DOHH2 (cell line): ENCODE results near the gene ARHGEF1.
A peak's percentile ranks its signal among the peaks of the same experiment; 100 is the strongest.

Source experiments
- CTCF ChIP-seq: fragments of 200-600 bp; sonication (generic); IDR thresholded peaks from one replicate; pipeline ENCODE4 v1.5.1; 2014; ENCODE audit warnings: antibody characterized with exemption, mild to moderate bottlenecking, low read depth, low read length; ENCODE audit not compliant: poor library complexity, severe bottlenecking
- EZH2phosphoT487 ChIP-seq: fragments of 200-600 bp; sonication (generic); IDR thresholded peaks from 2 replicates; pipeline ENCODE4 v1.6.1; 2017; ENCODE audit warnings: borderline replicate concordance, mild to moderate bottlenecking, antibody characterized with exemption, low read length, moderate library complexity, mixed read lengths

- TF ChIP-seq CTCF (peak; percentile 67), EZH2phosphoT487 (no peak)
Observed at GRCh38 chr19:41895745-41896580, 13.0 kb downstream of the ARHGEF1 start.
